ENCODE measurements around the gene ALG1.
"Not testable (repeated sequence)": the region's sequence is repeated elsewhere in the genome, so short reads cannot be mapped to it uniquely, and the experiment has no call there.

Gene ALG1

GRCh38 chr16:5073279-5073629, 1.6 kb downstream of the ALG1 start:
- no peak for DNase-seq (ENCODE audit: low read depth in 2 of 2)

GRCh38 chr16:5073771-5074170, 2.1 kb downstream of the ALG1 start:
- not testable (repeated sequence) for DNase-seq (ENCODE audit: low read depth in 2 of 2)

- DNase-seq (ENCODE audit: low read depth in 2 of 2) = no peak
Observed at GRCh38 chr16:5075637-5076036, 4.0 kb downstream of the ALG1 start.

GRCh38 chr16:5077304-5077703, 5.7 kb downstream of the ALG1 start:
- no peak for DNase-seq (ENCODE audit: low read depth in 2 of 2)

GRCh38 chr16:5078626-5079025, 7.0 kb downstream of the ALG1 start:
- DNase-seq (ENCODE audit: low read depth in 2 of 2) = no peak

GRCh38 chr16:5080461-5080860, 8.8 kb downstream of the ALG1 start:
- not testable (repeated sequence) for DNase-seq (ENCODE audit: low read depth in 2 of 2)

- DNase-seq (ENCODE audit: low read depth in 2 of 2) = not testable (repeated sequence)
Observed at GRCh38 chr16:5080996-5081395, 9.4 kb downstream of the ALG1 start.

- DNase-seq (ENCODE audit: low read depth in 2 of 2) = not testable (repeated sequence)
Observed at GRCh38 chr16:5083646-5084045, 12.0 kb downstream of the ALG1 start.

- DNase-seq (ENCODE audit: low read depth in 2 of 2) = not testable (repeated sequence)
Observed at GRCh38 chr16:5084099-5084731, 12.6 kb downstream of the ALG1 start.

- not testable (repeated sequence) for DNase-seq (ENCODE audit: low read depth in 2 of 2)
Observed at GRCh38 chr16:5084802-5085201, 13.2 kb downstream of the ALG1 start.

- not testable (repeated sequence) for DNase-seq (ENCODE audit: low read depth in 2 of 2)
Observed at GRCh38 chr16:5085716-5086115, 14.1 kb downstream of the ALG1 start.

GRCh38 chr16:5088086-5088790, 16.6 kb downstream of the ALG1 start:
- not testable (repeated sequence) for DNase-seq (ENCODE audit: low read depth in 2 of 2)

GRCh38 chr16:5088936-5089335, 17.3 kb downstream of the ALG1 start:
- DNase-seq (ENCODE audit: low read depth in 2 of 2) = not testable (repeated sequence)

- not testable (repeated sequence) for DNase-seq (ENCODE audit: low read depth in 2 of 2)
Observed at GRCh38 chr16:5089911-5090555, 18.4 kb downstream of the ALG1 start.

GRCh38 chr16:5090592-5090991, 18.9 kb downstream of the ALG1 start:
- DNase-seq (ENCODE audit: low read depth in 2 of 2) = not testable (repeated sequence)

GRCh38 chr16:5093081-5093480, 21.4 kb downstream of the ALG1 start:
- DNase-seq (ENCODE audit: low read depth in 2 of 2) = not testable (repeated sequence)

GRCh38 chr16:5093746-5094145, 22.1 kb downstream of the ALG1 start:
- DNase-seq (ENCODE audit: low read depth in 2 of 2) = not testable (repeated sequence)

GRCh38 chr16:5095145-5095830, 23.6 kb downstream of the ALG1 start:
- DNase-seq (ENCODE audit: low read depth in 2 of 2) = not testable (repeated sequence)

- not testable (repeated sequence) for DNase-seq (ENCODE audit: low read depth in 2 of 2)
Observed at GRCh38 chr16:5096437-5097060, 24.9 kb downstream of the ALG1 start.

GRCh38 chr16:5097061-5097469, 25.4 kb downstream of the ALG1 start:
- DNase-seq (ENCODE audit: low read depth in 2 of 2) = not testable (repeated sequence)

- peak; percentile 81 to 83 for DNase-seq (ENCODE audit: low read depth in 2 of 2)
Observed at GRCh38 chr16:5097470-5098220, 26.0 kb downstream of the ALG1 start, which contains the start of gene EEF2KMT. EEF2KMT (minus strand) TSS chr16:5097795; CDS start chr16:5097739, 56 bp downstream.
